Type B pancreatic cell (in vitro differentiated cells): Measurements from ENCODE around the gene FAM174A. TPM values are rescaled to one million over a fixed set of nuclear protein-coding genes. Genes with fewer than 3 reads are reported as not detected.

ENCODE experiments used
- DNase-seq: peaks from one replicate; pipeline ENCODE4 v3.0.0; 2021; ENCODE audit warnings: mixed read lengths; ENCODE audit not compliant: unreplicated experiment; ENCODE audit errors: extremely low spot score
- H3K27ac Mint-ChIP-seq: 2 replicates; pipeline ENCODE4 v1.8.0; 2021; ENCODE audit warnings: mild to moderate bottlenecking, mixed read lengths
- H3K27me3 Mint-ChIP-seq: 2 replicates; pipeline ENCODE4 v1.8.0; 2021; ENCODE audit warnings: mixed read lengths
- H3K36me3 Mint-ChIP-seq: 2 replicates; pipeline ENCODE4 v1.8.0; 2021; ENCODE audit warnings: mixed read lengths
- H3K4me1 Mint-ChIP-seq: one replicate; pipeline ENCODE4 v1.8.0; 2021; ENCODE audit warnings: mixed read lengths; ENCODE audit not compliant: unreplicated experiment
- H3K4me3 Mint-ChIP-seq: 2 replicates; pipeline ENCODE4 v1.8.0; 2021; ENCODE audit warnings: mild to moderate bottlenecking, mixed read lengths
- H3K9me3 Mint-ChIP-seq: 2 replicates; pipeline ENCODE4 v1.8.0; 2021; ENCODE audit warnings: mixed read lengths
- total RNA-seq: library from RNA; stranded (reverse); gene quantifications from 2 replicates; pipeline ENCODE4 v1.2.1, GENCODE V29; 2021; ENCODE audit warnings: low replicate concordance
- TF ChIP-seq, protein P1 (sequence below): fragments of 200-600 bp; sonication (generic); conservative IDR thresholded peaks from 2 replicates; pipeline ENCODE4 v1.5.0; 2021; ENCODE audit warnings: antibody characterized with exemption, mild to moderate bottlenecking

The FAM174A gene
- total RNA-seq, 1 donor from 2014 or later: 14.2 TPM

DNA sequence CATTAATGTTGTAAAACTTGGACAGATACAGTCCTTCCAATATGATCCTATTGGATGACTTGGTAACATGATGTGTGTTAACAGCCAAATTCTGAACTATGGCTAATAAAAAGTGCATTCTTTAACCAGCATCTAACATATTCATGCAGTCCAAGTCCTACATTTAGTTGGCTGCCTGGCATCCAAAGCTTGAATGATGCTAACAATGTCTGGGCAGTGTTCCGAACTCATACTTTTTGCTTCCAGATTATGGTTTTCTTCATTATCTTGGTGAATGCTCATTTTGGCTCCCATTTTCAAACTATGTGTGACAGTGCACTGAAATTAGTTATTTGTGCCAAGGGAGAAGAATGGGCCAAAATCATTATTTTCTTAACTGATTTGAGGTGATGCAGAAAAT is 2.8 kb downstream of the FAM174A start:
- Mint-ChIP-seq H3K27me3 (no peaks in the 10 kb centered on the region), H3K4me3 (no peak overlapping the region), H3K4me1 (peaks cover 25% of the 10 kb centered on the region), H3K9me3 (peaks cover 5% of the 10 kb centered on the region), H3K27ac (no peak overlapping the region), H3K36me3 (peaks cover 10% of the 10 kb centered on the region)
- no peak for DNase-seq
- TF ChIP-seq, protein P1, sequence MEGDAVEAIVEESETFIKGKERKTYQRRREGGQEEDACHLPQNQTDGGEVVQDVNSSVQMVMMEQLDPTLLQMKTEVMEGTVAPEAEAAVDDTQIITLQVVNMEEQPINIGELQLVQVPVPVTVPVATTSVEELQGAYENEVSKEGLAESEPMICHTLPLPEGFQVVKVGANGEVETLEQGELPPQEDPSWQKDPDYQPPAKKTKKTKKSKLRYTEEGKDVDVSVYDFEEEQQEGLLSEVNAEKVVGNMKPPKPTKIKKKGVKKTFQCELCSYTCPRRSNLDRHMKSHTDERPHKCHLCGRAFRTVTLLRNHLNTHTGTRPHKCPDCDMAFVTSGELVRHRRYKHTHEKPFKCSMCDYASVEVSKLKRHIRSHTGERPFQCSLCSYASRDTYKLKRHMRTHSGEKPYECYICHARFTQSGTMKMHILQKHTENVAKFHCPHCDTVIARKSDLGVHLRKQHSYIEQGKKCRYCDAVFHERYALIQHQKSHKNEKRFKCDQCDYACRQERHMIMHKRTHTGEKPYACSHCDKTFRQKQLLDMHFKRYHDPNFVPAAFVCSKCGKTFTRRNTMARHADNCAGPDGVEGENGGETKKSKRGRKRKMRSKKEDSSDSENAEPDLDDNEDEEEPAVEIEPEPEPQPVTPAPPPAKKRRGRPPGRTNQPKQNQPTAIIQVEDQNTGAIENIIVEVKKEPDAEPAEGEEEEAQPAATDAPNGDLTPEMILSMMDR: no peak

DNA sequence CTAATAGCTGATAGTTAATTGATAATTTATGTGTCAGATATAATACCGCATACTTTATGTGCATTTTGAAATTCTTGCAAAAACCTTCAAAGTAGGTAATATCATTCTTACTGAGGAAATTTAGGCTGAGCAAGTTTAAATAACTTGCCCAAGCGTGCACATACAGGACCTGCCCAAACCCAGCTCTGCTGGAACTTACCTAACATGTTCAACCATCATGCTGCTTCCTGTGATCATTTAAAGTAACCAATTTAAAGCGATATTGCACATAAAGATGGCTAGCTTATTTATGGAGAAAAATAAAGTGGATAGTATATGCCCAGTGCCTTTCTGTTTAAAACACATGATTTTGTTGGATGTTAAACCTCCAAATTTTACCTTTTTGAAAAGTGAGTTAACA is 4.3 kb downstream of the FAM174A start:
- Mint-ChIP-seq H3K4me3 (no peak overlapping the region), H3K4me1 (peaks cover 25% of the 10 kb centered on the region), H3K36me3 (peaks cover 12% of the 10 kb centered on the region), H3K27me3 (no peaks in the 10 kb centered on the region), H3K9me3 (peaks cover 5% of the 10 kb centered on the region), H3K27ac (no peak overlapping the region)
- no peak for DNase-seq
- TF ChIP-seq, protein P1: no peak

DNA sequence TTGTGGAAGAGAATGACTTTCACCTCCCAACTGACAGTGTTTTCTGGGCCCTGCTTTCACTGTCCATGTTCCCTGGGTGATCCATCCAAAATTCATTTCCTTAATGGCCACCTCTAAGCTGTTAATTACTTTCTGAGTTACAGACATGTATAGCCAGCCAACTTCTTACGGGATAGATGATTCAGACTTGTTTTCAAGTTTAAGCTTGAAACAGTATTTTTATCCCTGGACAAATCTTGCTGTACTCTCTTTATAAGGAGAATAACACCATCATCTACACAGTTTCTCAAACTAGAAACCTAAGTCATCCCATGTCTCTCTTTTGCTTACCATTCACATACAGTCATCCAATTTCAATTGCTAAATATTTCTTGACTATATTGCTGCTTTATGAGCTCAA is 6.9 kb downstream of the FAM174A start:
- peaks cover 11% of the 10 kb centered on the region for H3K4me1 Mint-ChIP-seq
- peaks cover 7% of the 10 kb centered on the region for H3K36me3 Mint-ChIP-seq
- no peaks in the 10 kb centered on the region for H3K27me3 Mint-ChIP-seq
- no peak for DNase-seq
- TF ChIP-seq, protein P1: no peak
- no peak overlapping the region for H3K4me3 Mint-ChIP-seq
- H3K27ac Mint-ChIP-seq: no peak overlapping the region
- peaks cover 5% of the 10 kb centered on the region for H3K9me3 Mint-ChIP-seq

DNA sequence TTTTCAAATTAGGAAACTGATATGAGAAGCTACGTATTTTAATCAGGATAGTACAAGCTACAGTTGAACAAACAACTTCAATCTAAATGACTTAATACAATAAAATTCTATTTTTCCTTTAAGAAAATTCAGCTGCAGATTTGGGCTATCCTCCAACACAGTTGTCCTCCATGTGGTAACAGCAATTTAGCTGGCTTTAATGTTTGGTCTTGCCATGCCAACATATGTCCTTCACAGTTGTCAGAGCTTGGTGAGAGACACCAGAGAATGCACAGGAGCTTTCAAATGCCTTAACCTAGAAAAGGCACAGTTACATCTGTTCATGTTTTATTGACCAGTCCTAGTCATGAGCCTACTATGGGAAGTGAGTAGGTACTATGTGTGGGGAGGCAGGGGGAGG is 10.8 kb downstream of the FAM174A start:
- Mint-ChIP-seq H3K27ac (no peak overlapping the region), H3K4me1 (peaks cover 4% of the 10 kb centered on the region), H3K9me3 (peaks cover 5% of the 10 kb centered on the region), H3K4me3 (no peak overlapping the region), H3K27me3 (no peaks in the 10 kb centered on the region), H3K36me3 (peaks cover 8% of the 10 kb centered on the region)
- TF ChIP-seq, protein P1: no peak
- no peak for DNase-seq

DNA sequence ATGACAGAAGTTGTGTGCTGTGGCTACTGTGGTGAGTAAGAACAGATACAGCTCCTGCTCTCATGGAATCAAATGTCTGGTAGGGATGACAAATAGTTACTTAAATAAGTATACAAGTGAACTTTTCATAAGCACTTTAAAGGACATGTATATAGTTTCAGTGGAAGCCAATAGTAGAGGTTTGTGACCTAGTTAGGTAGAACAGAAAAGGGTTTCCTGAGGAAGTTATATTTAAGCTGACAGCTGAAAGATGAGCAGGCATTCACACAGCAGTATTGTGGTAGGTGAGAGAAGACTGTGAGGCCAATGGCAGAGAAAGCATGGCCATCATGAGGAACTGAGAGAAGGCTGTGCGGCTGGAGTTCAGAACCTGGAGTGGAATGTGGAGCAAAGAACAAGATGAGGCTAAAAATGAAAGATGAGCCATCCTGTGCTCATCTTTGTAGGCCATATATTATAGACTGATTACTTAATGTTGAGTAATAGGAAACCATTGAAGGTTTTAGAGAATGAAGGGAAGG is 15.4 kb downstream of the FAM174A start:
- Mint-ChIP-seq H3K27ac (no peak overlapping the region), H3K4me3 (no peak overlapping the region), H3K9me3 (no peaks in the 10 kb centered on the region), H3K36me3 (peaks cover 4% of the 10 kb centered on the region), H3K27me3 (no peaks in the 10 kb centered on the region), H3K4me1 (no peaks in the 10 kb centered on the region)
- no peak for DNase-seq
- TF ChIP-seq, protein P1: no peak

DNA sequence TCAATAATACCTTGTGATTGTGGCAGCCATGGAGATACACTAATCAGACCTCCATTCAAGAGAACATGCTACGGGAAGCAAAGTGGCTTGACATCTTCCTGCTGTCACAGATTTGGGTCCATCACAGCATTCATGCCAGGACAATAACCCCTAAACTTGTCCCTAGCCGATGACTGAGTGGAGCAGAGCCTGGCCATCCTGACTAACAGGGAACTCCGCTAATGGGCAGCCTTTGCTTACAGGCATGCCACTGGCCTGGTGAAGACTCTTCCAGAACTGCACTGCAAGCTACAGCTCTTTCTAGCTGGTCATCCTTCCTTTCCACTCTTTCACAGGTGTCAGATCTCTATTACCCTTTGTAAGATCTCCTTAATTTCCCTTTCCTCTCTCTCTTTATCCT is 16.0 kb downstream of the FAM174A start:
- H3K36me3 Mint-ChIP-seq: peaks cover 4% of the 10 kb centered on the region
- H3K4me3 Mint-ChIP-seq: no peak overlapping the region
- no peaks in the 10 kb centered on the region for H3K9me3 Mint-ChIP-seq
- DNase-seq: no peak
- no peaks in the 10 kb centered on the region for H3K4me1 Mint-ChIP-seq
- H3K27me3 Mint-ChIP-seq: no peaks in the 10 kb centered on the region
- H3K27ac Mint-ChIP-seq: no peak overlapping the region
- TF ChIP-seq, protein P1: no peak
